ENCODE data around the gene ARID1B. TPM values are rescaled to one million over a fixed set of nuclear protein-coding genes. Genes with fewer than 3 reads are reported as not detected.

The ARID1B gene
- total and polyA plus RNA-seq, 2 of the 13 experiments (the other 11 are each of a cell fraction or from before 2014, with no cell fraction given) = 20.1 to 32.6 TPM

DNA sequence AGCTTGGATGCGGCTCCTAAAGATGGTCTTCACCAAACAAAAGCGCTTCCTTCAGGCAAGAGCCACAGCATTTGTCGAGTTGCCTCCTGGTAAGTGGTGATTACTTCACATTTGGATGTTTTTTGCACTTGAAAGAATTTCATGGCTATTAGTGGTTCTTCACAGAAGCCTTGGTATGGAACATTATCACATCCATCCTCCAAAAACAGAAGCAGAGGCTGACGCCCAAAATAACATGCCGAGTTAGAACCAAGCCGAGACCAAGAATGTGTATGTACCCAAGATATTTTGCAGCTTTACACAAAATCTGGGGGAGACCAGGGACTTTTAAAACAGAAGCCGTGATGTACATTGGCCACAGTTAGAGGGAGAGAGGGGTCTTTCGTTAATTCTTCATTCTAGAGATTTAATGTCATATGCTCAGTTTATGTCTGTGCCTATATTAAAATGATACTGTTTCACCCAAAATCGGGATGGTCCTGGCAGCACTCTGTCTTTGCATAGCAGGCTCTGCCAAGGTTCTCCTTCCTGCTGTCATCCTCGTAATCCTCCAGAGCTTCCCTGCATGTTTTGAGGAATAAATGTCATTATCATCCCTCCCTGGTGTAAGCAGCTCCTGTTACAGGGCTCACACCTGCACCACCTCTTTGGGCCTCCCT lies 436.9 kb downstream of the ARID1B start (continued):
- TF ChIP-seq RNF219 (CRISPR knock-in tag; IDR thresholded peaks at IDR 0.05) = no peak
- TF ChIP-seq, protein P1, sequence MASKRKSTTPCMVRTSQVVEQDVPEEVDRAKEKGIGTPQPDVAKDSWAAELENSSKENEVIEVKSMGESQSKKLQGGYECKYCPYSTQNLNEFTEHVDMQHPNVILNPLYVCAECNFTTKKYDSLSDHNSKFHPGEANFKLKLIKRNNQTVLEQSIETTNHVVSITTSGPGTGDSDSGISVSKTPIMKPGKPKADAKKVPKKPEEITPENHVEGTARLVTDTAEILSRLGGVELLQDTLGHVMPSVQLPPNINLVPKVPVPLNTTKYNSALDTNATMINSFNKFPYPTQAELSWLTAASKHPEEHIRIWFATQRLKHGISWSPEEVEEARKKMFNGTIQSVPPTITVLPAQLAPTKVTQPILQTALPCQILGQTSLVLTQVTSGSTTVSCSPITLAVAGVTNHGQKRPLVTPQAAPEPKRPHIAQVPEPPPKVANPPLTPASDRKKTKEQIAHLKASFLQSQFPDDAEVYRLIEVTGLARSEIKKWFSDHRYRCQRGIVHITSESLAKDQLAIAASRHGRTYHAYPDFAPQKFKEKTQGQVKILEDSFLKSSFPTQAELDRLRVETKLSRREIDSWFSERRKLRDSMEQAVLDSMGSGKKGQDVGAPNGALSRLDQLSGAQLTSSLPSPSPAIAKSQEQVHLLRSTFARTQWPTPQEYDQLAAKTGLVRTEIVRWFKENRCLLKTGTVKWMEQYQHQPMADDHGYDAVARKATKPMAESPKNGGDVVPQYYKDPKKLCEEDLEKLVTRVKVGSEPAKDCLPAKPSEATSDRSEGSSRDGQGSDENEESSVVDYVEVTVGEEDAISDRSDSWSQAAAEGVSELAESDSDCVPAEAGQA (IDR thresholded peaks at IDR 0.05; ENCODE audit: low read depth) = no peak
- TF ChIP-seq, protein P1 (CRISPR knock-in tag; IDR thresholded peaks at IDR 0.05; ENCODE audit: borderline replicate concordance) = no peak
- TF ChIP-seq POGK (CRISPR knock-in tag; conservative IDR thresholded peaks at IDR 0.05) = no peak
- TF ChIP-seq REPIN1 (CRISPR knock-in tag; IDR thresholded peaks at IDR 0.05; ENCODE audit: borderline replicate concordance, low read depth) = no peak
